Non-pigmented ciliary epithelial cell (primary cell): Measurements from ENCODE around the gene OTOP1.
"Not testable (repeated sequence)": the region's sequence is repeated elsewhere in the genome, so short reads cannot be mapped to it uniquely, and the experiment has no call there.

Experiments used
- DNase-seq: peaks from one replicate; pipeline ENCODE4 v3.0.0-alpha.2; 2010; ENCODE audit warnings: low read depth

The OTOP1 gene

GRCh38 chr4:4233610-4234009 lies 6.9 kb upstream of the OTOP1 start:
- DNase-seq = no peak

GRCh38 chr4:4228356-4228668 lies 1.6 kb upstream of the OTOP1 start:
- DNase-seq = no peak

- DNase-seq = no peak
Observed at GRCh38 chr4:4227510-4228355, 1.0 kb upstream of the OTOP1 start.

- no peak for DNase-seq
Observed at GRCh38 chr4:4225915-4226605, 669 bp downstream of the OTOP1 start.

GRCh38 chr4:4217113-4217512 lies 9.6 kb downstream of the OTOP1 start:
- no peak for DNase-seq

GRCh38 chr4:4216648-4217047 lies 10.1 kb downstream of the OTOP1 start:
- DNase-seq = no peak

GRCh38 chr4:4213674-4214073 lies 13.1 kb downstream of the OTOP1 start:
- DNase-seq = not testable (repeated sequence)

GRCh38 chr4:4206204-4206603 lies 20.5 kb downstream of the OTOP1 start:
- no peak for DNase-seq

- DNase-seq = no peak
Observed at GRCh38 chr4:4204401-4204745, 22.4 kb downstream of the OTOP1 start.

GRCh38 chr4:4203688-4204400 lies 22.9 kb downstream of the OTOP1 start:
- DNase-seq = no peak

GRCh38 chr4:4202510-4202909 lies 24.2 kb downstream of the OTOP1 start:
- DNase-seq = no peak

- DNase-seq = no peak
Observed at GRCh38 chr4:4200624-4201023, 26.1 kb downstream of the OTOP1 start.

- no peak for DNase-seq
Observed at GRCh38 chr4:4195354-4195753, 31.4 kb downstream of the OTOP1 start.

- DNase-seq = not testable (repeated sequence)
Observed at GRCh38 chr4:4188557-4188956, 38.2 kb downstream of the OTOP1 start.

GRCh38 chr4:4185528-4185927 lies 41.2 kb downstream of the OTOP1 start:
- no peak for DNase-seq

GRCh38 chr4:4182835-4183568 lies 43.7 kb downstream of the OTOP1 start:
- no peak for DNase-seq

GRCh38 chr4:4170596-4171150 lies 56.1 kb downstream of the OTOP1 start:
- DNase-seq = no peak

GRCh38 chr4:4167981-4168780 lies 58.5 kb downstream of the OTOP1 start:
- DNase-seq = not testable (repeated sequence)

- DNase-seq = not testable (repeated sequence)
Observed at GRCh38 chr4:4166986-4167385, 59.7 kb downstream of the OTOP1 start.

- not testable (repeated sequence) for DNase-seq
Observed at GRCh38 chr4:4165701-4166392, 60.9 kb downstream of the OTOP1 start.
